Activated B cell treated with CpG ODN at 0.5 μM for 24 hours (primary cell): ENCODE measurements around the gene KISS1R. TPM values are rescaled to one million over a fixed set of nuclear protein-coding genes. Genes with fewer than 3 reads are reported as not detected.
A peak's percentile ranks its signal among the peaks of the same experiment; 100 is the strongest.

Experiments
- ATAC-seq: fragments of 200-7000 bp; cut with Tn5 transposase; one replicate; pipeline ENCODE4 v1.10.0; 2021; ENCODE audit warnings: low read depth, mild to moderate bottlenecking, moderate library complexity
- CTCF ChIA-PET: fragments of 350-600 bp; sonication (Branson Sonifier 250); formaldehyde crosslinking; loops from one replicate; lab custom pipeline; 2021; ENCODE audit warnings: antibody characterized with exemption; lab: Charles Lee
- POLR2A ChIA-PET: fragments of 350-600 bp; sonication (Branson Sonifier 250); formaldehyde crosslinking; loops from one replicate; lab custom pipeline; 2021; ENCODE audit warnings: antibody characterized with exemption; lab: Charles Lee
- DNase-seq: peaks from one replicate; pipeline ENCODE4 v3.0.0; 2022
- H3K27ac Mint-ChIP-seq: one replicate; pipeline ENCODE4 v1.8.0; 2020; ENCODE audit warnings: mixed read lengths
- H3K27me3 Mint-ChIP-seq: one replicate; pipeline ENCODE4 v1.8.0; 2021; ENCODE audit warnings: mixed read lengths
- H3K36me3 Mint-ChIP-seq: one replicate; pipeline ENCODE4 v1.8.0; 2021; ENCODE audit warnings: low read depth, mixed read lengths
- H3K4me1 Mint-ChIP-seq: one replicate; pipeline ENCODE4 v1.8.0; 2021; ENCODE audit warnings: mixed read lengths
- H3K4me3 Mint-ChIP-seq: one replicate; pipeline ENCODE4 v1.8.0; 2020; ENCODE audit warnings: mild to moderate bottlenecking, mixed read lengths
- H3K9me3 Mint-ChIP-seq: one replicate; pipeline ENCODE4 v1.8.0; 2020; ENCODE audit warnings: mixed read lengths
- CTCF ChIP-seq: fragments of 200-600 bp; IDR thresholded peaks from one replicate; pipeline ENCODE4 v1.8.0; 2022; ENCODE audit warnings: antibody characterized with exemption, mild to moderate bottlenecking
- intact Hi-C: fragments of 100-400 bp; cut with micrococcal nuclease; formaldehyde crosslinking; loops from one replicate; pipeline ENCODE4 v1.15.1; 2024
- total RNA-seq: library from RNA; stranded (reverse); gene quantifications from 2 replicates; pipeline ENCODE4 v1.2.3, GENCODE V29; 2022

Gene KISS1R
- total RNA-seq, 1 donor from 2014 or later = 0.49 TPM

- POLR2A ChIA-PET = interaction anchor here (0.6 to 4.4 kb wide), 11 partner anchors 8 to 1527 kb away, joined by 3 to 45 read pairs (median 4); partner anchors contain the start of gene WDR18
- ATAC-seq = no peak
- H3K4me3 Mint-ChIP-seq = no peak overlapping the region
- H3K27ac Mint-ChIP-seq = peak overlapping the region; percentile 75
- H3K27me3 Mint-ChIP-seq = no peaks in the 10 kb centered on the region
- no peak for TF ChIP-seq CTCF
- no peak for DNase-seq
- H3K36me3 Mint-ChIP-seq = peaks cover 16% of the 10 kb centered on the region
- intact Hi-C loops = no loop called here
- CTCF ChIA-PET = no interaction called here
- no peaks in the 10 kb centered on the region for H3K9me3 Mint-ChIP-seq
- peaks cover 53% of the 10 kb centered on the region for H3K4me1 Mint-ChIP-seq
Measured at GRCh38 chr19:938233-938923, 21.2 kb downstream of the KISS1R start.

- ATAC-seq (no peak), DNase-seq (no peak)
- CTCF ChIA-PET = no interaction called here
- H3K9me3 Mint-ChIP-seq = no peaks in the 10 kb centered on the region
- H3K36me3 Mint-ChIP-seq = peaks cover 19% of the 10 kb centered on the region
- no peak for TF ChIP-seq CTCF
- POLR2A ChIA-PET = interaction anchor here (0.9 to 4.4 kb wide), 6 partner anchors 8 to 330 kb away, joined by 3 to 45 read pairs (median 8); partner anchors contain the start of genes CIRBP and WDR18
- peak overlapping the region; percentile 30 for H3K27ac Mint-ChIP-seq
- H3K4me1 Mint-ChIP-seq = peaks cover 47% of the 10 kb centered on the region
- intact Hi-C loops = no loop called here
- H3K27me3 Mint-ChIP-seq = no peaks in the 10 kb centered on the region
- H3K4me3 Mint-ChIP-seq = no peak overlapping the region
Measured at GRCh38 chr19:939439-939838, 22.3 kb downstream of the KISS1R start.

GRCh38 chr19:939922-940321, 22.8 kb downstream of the KISS1R start:
- peak overlapping the region; percentile 80 for H3K27ac Mint-ChIP-seq
- H3K4me3 Mint-ChIP-seq = peak overlapping the region; percentile 72
- CTCF ChIA-PET = no interaction called here
- ATAC-seq (no peak), DNase-seq (no peak)
- peaks cover 47% of the 10 kb centered on the region for H3K4me1 Mint-ChIP-seq
- H3K27me3 Mint-ChIP-seq = no peaks in the 10 kb centered on the region
- H3K36me3 Mint-ChIP-seq = peaks cover 19% of the 10 kb centered on the region
- POLR2A ChIA-PET = interaction anchor here (0.6 to 4.4 kb wide), 7 partner anchors 7 to 329 kb away, joined by 3 to 45 read pairs (median 6); partner anchors contain the start of genes CIRBP and WDR18
- no peaks in the 10 kb centered on the region for H3K9me3 Mint-ChIP-seq
- no peak for TF ChIP-seq CTCF
- intact Hi-C loops = no loop called here

GRCh38 chr19:940591-941291, 23.6 kb downstream of the KISS1R start:
- Mint-ChIP-seq H3K36me3 (peaks cover 19% of the 10 kb centered on the region), H3K27me3 (no peaks in the 10 kb centered on the region), H3K4me1 (peaks cover 42% of the 10 kb centered on the region), H3K9me3 (no peaks in the 10 kb centered on the region), H3K4me3 (peak overlapping the region; percentile 75), H3K27ac (peak overlapping the region; percentile 80)
- intact Hi-C loops = loop anchor here (1.0 kb wide), 1 partner anchor 15 kb away; no protein-coding TSS in a partner anchor
- ChIA-PET CTCF (interaction anchor here (0.6 kb wide), 1 partner anchor 11 kb away, joined by 3 read pairs; no protein-coding TSS in a partner anchor), POLR2A (interaction anchor here (0.6 to 4.4 kb wide), 8 partner anchors 7 to 328 kb away, joined by 3 to 45 read pairs (median 5); partner anchors contain the start of genes CIRBP and WDR18)
- TF ChIP-seq CTCF = no peak
- peak; percentile 73 for DNase-seq
- ATAC-seq = peak; percentile 72
